ENCODE results near the gene PZP.
"Not testable (repeated sequence)": the region's sequence is repeated elsewhere in the genome, so short reads cannot be mapped to it uniquely, and the experiment has no call there.

The PZP gene

GRCh38 chr12:9240004-9240635, 31.9 kb upstream of the PZP start:
- H3K79me1 ChIP-seq (ENCODE audit: low read length); H3K23ac ChIP-seq (ENCODE audit: low read length); H3K79me2 ChIP-seq (ENCODE audit: control insufficient read depth, insufficient read depth, low read length); H3K36me3 ChIP-seq (ENCODE audit: control insufficient read depth, insufficient read depth, low read length); H3K4me1 ChIP-seq (ENCODE audit: control insufficient read depth, low read depth, low read length); H2AK5ac ChIP-seq (ENCODE audit: low read length); H3K27ac ChIP-seq (ENCODE audit: low read depth, low read length); H3K4me3 ChIP-seq (ENCODE audit: low read length); H3K56ac ChIP-seq (ENCODE audit: low read length); H3K4ac ChIP-seq (ENCODE audit: low read depth, low read length); H4K5ac ChIP-seq (ENCODE audit: low read length); DNase-seq; H4K8ac ChIP-seq (ENCODE audit: low read depth, low read length); H3K18ac ChIP-seq (ENCODE audit: low read length); H2BK15ac ChIP-seq (replicated peaks; ENCODE audit: low read depth); H3K4me2 ChIP-seq (ENCODE audit: low read length); H2BK120ac ChIP-seq (ENCODE audit: low read depth, low read length); H2BK5ac ChIP-seq (ENCODE audit: low read length); H3K27me3 ChIP-seq (ENCODE audit: insufficient read depth, low read length, poor library complexity); H3K9ac ChIP-seq (ENCODE audit: low read length): not testable (repeated sequence)
- WGBS (ENCODE audit: extremely low coverage, insufficient coverage, low lambda C conversion rate): no CpG with 5 or more reads among the region's 33 CpGs

- H3K18ac ChIP-seq (ENCODE audit: low read length): no peak overlapping the region
- no peaks in the 10 kb centered on the region for H3K27me3 ChIP-seq (ENCODE audit: insufficient read depth, low read length, poor library complexity)
- no peak overlapping the region for H2BK15ac ChIP-seq (replicated peaks; ENCODE audit: low read depth)
- WGBS (ENCODE audit: extremely low coverage, insufficient coverage, low lambda C conversion rate): no CpG with 5 or more reads among the region's 1 CpG
- no peak overlapping the region for H2AK5ac ChIP-seq (ENCODE audit: low read length)
- H4K8ac ChIP-seq (ENCODE audit: low read depth, low read length): no peak overlapping the region
- no peaks in the 10 kb centered on the region for H3K79me1 ChIP-seq (ENCODE audit: low read length)
- no peak overlapping the region for H2BK5ac ChIP-seq (ENCODE audit: low read length)
- no peak overlapping the region for H2BK120ac ChIP-seq (ENCODE audit: low read depth, low read length)
- H3K56ac ChIP-seq (ENCODE audit: low read length): no peak overlapping the region
- H3K36me3 ChIP-seq (ENCODE audit: control insufficient read depth, insufficient read depth, low read length): no peaks in the 10 kb centered on the region
- no peak overlapping the region for H3K27ac ChIP-seq (ENCODE audit: low read depth, low read length)
- H3K4me1 ChIP-seq (ENCODE audit: control insufficient read depth, low read depth, low read length): no peaks in the 10 kb centered on the region
- H3K4ac ChIP-seq (ENCODE audit: low read depth, low read length): no peak overlapping the region
- H3K79me2 ChIP-seq (ENCODE audit: control insufficient read depth, insufficient read depth, low read length): no peaks in the 10 kb centered on the region
- no peak overlapping the region for H4K5ac ChIP-seq (ENCODE audit: low read length)
- no peak overlapping the region for H3K9ac ChIP-seq (ENCODE audit: low read length)
- no peak overlapping the region for H3K23ac ChIP-seq (ENCODE audit: low read length)
- DNase-seq: no peak
- no peak overlapping the region for H3K4me2 ChIP-seq (ENCODE audit: low read length)
- H3K4me3 ChIP-seq (ENCODE audit: low read length): no peak overlapping the region
Observed at GRCh38 chr12:9237286-9237685, 29.1 kb upstream of the PZP start.

DNA sequence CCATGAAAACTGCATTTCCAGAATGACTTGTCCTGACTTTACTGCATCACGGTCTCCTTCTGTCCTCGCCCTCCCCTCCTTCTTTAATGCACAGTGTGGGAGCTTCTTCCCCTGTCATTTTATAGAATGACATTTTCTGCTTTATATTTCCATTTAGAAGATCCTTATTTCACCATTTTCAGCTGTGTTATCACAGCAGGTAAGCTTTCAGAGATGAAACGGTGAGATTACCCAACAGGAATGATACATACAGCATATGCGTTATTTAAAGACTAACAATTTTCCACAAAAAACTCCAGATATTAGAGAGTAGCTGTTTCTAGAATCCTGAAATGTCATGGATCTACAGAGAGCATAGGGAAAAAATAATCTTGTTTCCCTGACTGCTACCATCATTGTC, 27.3 kb upstream of the PZP start:
- Histone ChIP-seq H3K36me3 (ENCODE audit: control insufficient read depth, insufficient read depth, low read length) (no peaks in the 10 kb centered on the region), H3K27ac (ENCODE audit: low read depth, low read length) (no peak overlapping the region), H3K4ac (ENCODE audit: low read depth, low read length) (no peak overlapping the region), H3K79me2 (ENCODE audit: control insufficient read depth, insufficient read depth, low read length) (no peaks in the 10 kb centered on the region), H2BK15ac (replicated peaks; ENCODE audit: low read depth) (no peak overlapping the region), H2AK5ac (ENCODE audit: low read length) (no peak overlapping the region), H2BK120ac (ENCODE audit: low read depth, low read length) (no peak overlapping the region), H3K4me3 (ENCODE audit: low read length) (no peak overlapping the region), H3K4me1 (ENCODE audit: control insufficient read depth, low read depth, low read length) (no peaks in the 10 kb centered on the region), H3K9ac (ENCODE audit: low read length) (no peak overlapping the region), H4K5ac (ENCODE audit: low read length) (no peak overlapping the region), H4K8ac (ENCODE audit: low read depth, low read length) (no peak overlapping the region), H2BK5ac (ENCODE audit: low read length) (no peak overlapping the region), H3K56ac (ENCODE audit: low read length) (no peak overlapping the region), H3K18ac (ENCODE audit: low read length) (no peak overlapping the region), H3K23ac (ENCODE audit: low read length) (no peak overlapping the region), H3K4me2 (ENCODE audit: low read length) (no peak overlapping the region), H3K79me1 (ENCODE audit: low read length) (no peaks in the 10 kb centered on the region), H3K27me3 (ENCODE audit: insufficient read depth, low read length, poor library complexity) (no peaks in the 10 kb centered on the region)
- DNase-seq: no peak
- WGBS (ENCODE audit: extremely low coverage, insufficient coverage, low lambda C conversion rate): no CpG with 5 or more reads among the region's 4 CpGs

DNA sequence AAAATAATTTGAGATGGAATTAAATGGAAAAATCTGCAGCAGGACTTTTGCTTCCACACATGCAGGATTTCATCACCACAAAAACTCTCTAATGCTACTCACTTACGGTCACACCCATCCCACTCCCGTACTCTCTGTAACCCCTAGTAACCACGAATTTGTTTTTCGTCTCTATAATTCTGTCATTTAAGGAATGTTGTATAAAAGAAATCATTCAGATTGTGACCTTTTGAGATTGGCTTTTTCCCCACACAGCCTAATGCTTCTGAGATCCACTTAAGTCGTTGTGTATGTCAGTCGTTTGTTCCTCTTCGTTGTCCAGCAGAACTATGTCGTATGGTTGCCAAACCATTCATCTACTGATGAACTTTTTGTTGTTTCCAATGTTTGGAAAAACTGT, 19.8 kb upstream of the PZP start:
- Histone ChIP-seq H3K27me3 (ENCODE audit: insufficient read depth, low read length, poor library complexity) (no peaks in the 10 kb centered on the region), H3K4ac (ENCODE audit: low read depth, low read length) (no peak overlapping the region), H3K4me1 (ENCODE audit: control insufficient read depth, low read depth, low read length) (no peaks in the 10 kb centered on the region), H4K5ac (ENCODE audit: low read length) (no peak overlapping the region), H2BK15ac (replicated peaks; ENCODE audit: low read depth) (no peak overlapping the region), H2BK5ac (ENCODE audit: low read length) (no peak overlapping the region), H3K9ac (ENCODE audit: low read length) (no peak overlapping the region), H3K18ac (ENCODE audit: low read length) (no peak overlapping the region), H3K27ac (ENCODE audit: low read depth, low read length) (no peak overlapping the region), H3K36me3 (ENCODE audit: control insufficient read depth, insufficient read depth, low read length) (no peaks in the 10 kb centered on the region), H3K79me2 (ENCODE audit: control insufficient read depth, insufficient read depth, low read length) (no peaks in the 10 kb centered on the region), H4K8ac (ENCODE audit: low read depth, low read length) (no peak overlapping the region), H3K56ac (ENCODE audit: low read length) (no peak overlapping the region), H2BK120ac (ENCODE audit: low read depth, low read length) (no peak overlapping the region), H3K4me3 (ENCODE audit: low read length) (no peak overlapping the region), H3K23ac (ENCODE audit: low read length) (no peak overlapping the region), H3K79me1 (ENCODE audit: low read length) (no peaks in the 10 kb centered on the region), H2AK5ac (ENCODE audit: low read length) (no peak overlapping the region), H3K4me2 (ENCODE audit: low read length) (no peak overlapping the region)
- no CpG with 5 or more reads among the region's 8 CpGs for WGBS (ENCODE audit: extremely low coverage, insufficient coverage, low lambda C conversion rate)
- no peak for DNase-seq

DNA sequence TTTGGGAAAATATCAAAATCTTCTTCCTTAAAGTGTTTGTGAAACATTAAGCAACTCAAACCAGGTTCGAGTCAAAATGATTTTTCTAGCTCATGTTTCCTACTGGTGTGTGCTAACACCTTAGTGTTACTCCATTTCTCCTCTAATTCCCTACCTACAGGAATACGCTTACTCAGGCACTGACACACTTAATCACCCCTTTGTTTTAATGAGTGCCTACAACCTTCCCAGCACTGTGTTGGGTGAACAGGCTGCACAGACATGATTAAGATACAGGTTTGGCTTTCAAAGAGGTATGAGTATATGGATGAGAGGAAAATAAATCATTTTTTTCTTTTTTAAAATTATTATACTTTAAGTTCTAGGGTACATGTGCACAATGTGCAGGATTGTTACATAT, 15.6 kb upstream of the PZP start:
- H3K9ac ChIP-seq (ENCODE audit: low read length): no peak overlapping the region
- H3K4ac ChIP-seq (ENCODE audit: low read depth, low read length): no peak overlapping the region
- H2BK15ac ChIP-seq (replicated peaks; ENCODE audit: low read depth): no peak overlapping the region
- no peak overlapping the region for H4K8ac ChIP-seq (ENCODE audit: low read depth, low read length)
- no peaks in the 10 kb centered on the region for H3K79me1 ChIP-seq (ENCODE audit: low read length)
- no peak overlapping the region for H3K4me2 ChIP-seq (ENCODE audit: low read length)
- no peak overlapping the region for H3K23ac ChIP-seq (ENCODE audit: low read length)
- no peak overlapping the region for H2BK5ac ChIP-seq (ENCODE audit: low read length)
- no peak overlapping the region for H2AK5ac ChIP-seq (ENCODE audit: low read length)
- no peak overlapping the region for H3K56ac ChIP-seq (ENCODE audit: low read length)
- H3K4me1 ChIP-seq (ENCODE audit: control insufficient read depth, low read depth, low read length): no peaks in the 10 kb centered on the region
- H3K27ac ChIP-seq (ENCODE audit: low read depth, low read length): no peak overlapping the region
- no peak overlapping the region for H3K4me3 ChIP-seq (ENCODE audit: low read length)
- H3K79me2 ChIP-seq (ENCODE audit: control insufficient read depth, insufficient read depth, low read length): no peaks in the 10 kb centered on the region
- no peak overlapping the region for H2BK120ac ChIP-seq (ENCODE audit: low read depth, low read length)
- no peak for DNase-seq
- H4K5ac ChIP-seq (ENCODE audit: low read length): no peak overlapping the region
- no peaks in the 10 kb centered on the region for H3K27me3 ChIP-seq (ENCODE audit: insufficient read depth, low read length, poor library complexity)
- no peak overlapping the region for H3K18ac ChIP-seq (ENCODE audit: low read length)
- WGBS (ENCODE audit: extremely low coverage, insufficient coverage, low lambda C conversion rate): no CpG with 5 or more reads among the region's 2 CpGs
- H3K36me3 ChIP-seq (ENCODE audit: control insufficient read depth, insufficient read depth, low read length): no peaks in the 10 kb centered on the region

GRCh38 chr12:9221483-9221882, 13.3 kb upstream of the PZP start:
- Histone ChIP-seq H3K23ac (ENCODE audit: low read length) (no peak overlapping the region), H3K27ac (ENCODE audit: low read depth, low read length) (no peak overlapping the region), H3K4me1 (ENCODE audit: control insufficient read depth, low read depth, low read length) (no peaks in the 10 kb centered on the region), H3K79me1 (ENCODE audit: low read length) (no peaks in the 10 kb centered on the region), H3K4me3 (ENCODE audit: low read length) (no peak overlapping the region), H3K4ac (ENCODE audit: low read depth, low read length) (no peak overlapping the region), H4K8ac (ENCODE audit: low read depth, low read length) (no peak overlapping the region), H3K27me3 (ENCODE audit: insufficient read depth, low read length, poor library complexity) (no peaks in the 10 kb centered on the region), H2BK5ac (ENCODE audit: low read length) (no peak overlapping the region), H3K36me3 (ENCODE audit: control insufficient read depth, insufficient read depth, low read length) (no peaks in the 10 kb centered on the region), H3K9ac (ENCODE audit: low read length) (no peak overlapping the region), H3K18ac (ENCODE audit: low read length) (no peak overlapping the region), H4K5ac (ENCODE audit: low read length) (no peak overlapping the region), H2BK120ac (ENCODE audit: low read depth, low read length) (no peak overlapping the region), H3K79me2 (ENCODE audit: control insufficient read depth, insufficient read depth, low read length) (no peaks in the 10 kb centered on the region), H2AK5ac (ENCODE audit: low read length) (no peak overlapping the region), H3K56ac (ENCODE audit: low read length) (no peak overlapping the region), H2BK15ac (replicated peaks; ENCODE audit: low read depth) (no peak overlapping the region), H3K4me2 (ENCODE audit: low read length) (no peak overlapping the region)
- no peak for DNase-seq
- WGBS (ENCODE audit: extremely low coverage, insufficient coverage, low lambda C conversion rate): no CpG with 5 or more reads among the region's 1 CpG
